ENCODE measurements around the gene SMOC1.

Gene SMOC1

GRCh38 chr14:70006699-70007098, 127.5 kb downstream of the SMOC1 start:
- DNase-seq (ENCODE audit: low read depth in 1 of 2, low spot score in 1 of 2) = no peak

- no peak for DNase-seq (ENCODE audit: low read depth in 1 of 2, low spot score in 1 of 2)
Measured at GRCh38 chr14:70008284-70009262, 129.4 kb downstream of the SMOC1 start.

GRCh38 chr14:70009961-70010360, 130.7 kb downstream of the SMOC1 start:
- DNase-seq (ENCODE audit: low read depth in 1 of 2, low spot score in 1 of 2) = no peak

GRCh38 chr14:70011098-70011497, 131.9 kb downstream of the SMOC1 start:
- no peak for DNase-seq (ENCODE audit: low read depth in 1 of 2, low spot score in 1 of 2)

- no peak for DNase-seq (ENCODE audit: low read depth in 1 of 2, low spot score in 1 of 2)
Measured at GRCh38 chr14:70011708-70012107, 132.5 kb downstream of the SMOC1 start.

GRCh38 chr14:70013271-70013873, 134.2 kb downstream of the SMOC1 start:
- no peak for DNase-seq (ENCODE audit: low read depth in 1 of 2, low spot score in 1 of 2)

GRCh38 chr14:70014406-70015095, 135.3 kb downstream of the SMOC1 start:
- no peak for DNase-seq (ENCODE audit: low read depth in 1 of 2, low spot score in 1 of 2)

- no peak for DNase-seq (ENCODE audit: low read depth in 1 of 2, low spot score in 1 of 2)
Measured at GRCh38 chr14:70018230-70018629, 139.0 kb downstream of the SMOC1 start.

GRCh38 chr14:70018713-70019211, 139.5 kb downstream of the SMOC1 start:
- no peak for DNase-seq (ENCODE audit: low read depth in 1 of 2, low spot score in 1 of 2)

- DNase-seq (ENCODE audit: low read depth in 1 of 2, low spot score in 1 of 2) = no peak
Measured at GRCh38 chr14:70019695-70020094, 140.5 kb downstream of the SMOC1 start.

GRCh38 chr14:70020352-70021170, 141.3 kb downstream of the SMOC1 start:
- DNase-seq (ENCODE audit: low read depth in 1 of 2, low spot score in 1 of 2) = no peak

GRCh38 chr14:70021548-70022220, 142.5 kb downstream of the SMOC1 start:
- no peak for DNase-seq (ENCODE audit: low read depth in 1 of 2, low spot score in 1 of 2)

- no peak for DNase-seq (ENCODE audit: low read depth in 1 of 2, low spot score in 1 of 2)
Measured at GRCh38 chr14:70022771-70023445, 143.7 kb downstream of the SMOC1 start.

- DNase-seq (ENCODE audit: low read depth in 1 of 2, low spot score in 1 of 2) = no peak
Measured at GRCh38 chr14:70023871-70024270, 144.7 kb downstream of the SMOC1 start.

GRCh38 chr14:70027785-70028428, 148.7 kb downstream of the SMOC1 start:
- DNase-seq (ENCODE audit: low read depth in 1 of 2, low spot score in 1 of 2) = peak in 1 of 2 donors; percentile 51

- DNase-seq (ENCODE audit: low read depth in 1 of 2, low spot score in 1 of 2) = no peak
Measured at GRCh38 chr14:70029296-70030132, 150.3 kb downstream of the SMOC1 start.

- DNase-seq (ENCODE audit: low read depth in 1 of 2, low spot score in 1 of 2) = no peak
Measured at GRCh38 chr14:70032016-70032415, 152.8 kb downstream of the SMOC1 start.

- no peak for DNase-seq (ENCODE audit: low read depth in 1 of 2, low spot score in 1 of 2)
Measured at GRCh38 chr14:70032447-70032846, 153.2 kb downstream of the SMOC1 start.

All from stimulated activated CD4-positive, alpha-beta T cell treated with anti-CD3 and anti-CD28 coated beads, Interleukin-15, amount 100 ng/mL, for 1 hour (primary cell).